Neutrophil (primary cell): Measurements from ENCODE around the gene UBE2J2.

ENCODE experiments used
- H3K27ac ChIP-seq: fragments of 200-600 bp; sonication (generic); 2 replicates; pipeline ENCODE4 v1.5.1; 2016; ENCODE audit warnings: mild to moderate bottlenecking, moderate library complexity
- H3K27me3 ChIP-seq: fragments of 200-600 bp; sonication (generic); 2 replicates; pipeline ENCODE4 v1.6.0; 2016; ENCODE audit warnings: mild to moderate bottlenecking
- H3K36me3 ChIP-seq: fragments of 200-600 bp; sonication (generic); 2 replicates; pipeline ENCODE4 v1.5.1; 2017
- H3K4me1 ChIP-seq, 2 experiments: fragments of 200-600 bp in 1 of 2; sonication (generic) in 1 of 2; 1 replicate in 1 of 2; 2 replicates in 1 of 2; pipeline versions ENCODE4 v1.5.1 to v1.6.1; 2013 to 2016; ENCODE audit warnings: low read depth in 1 of 2, low read length in 1 of 2, mild to moderate bottlenecking in 1 of 2, moderate library complexity in 1 of 2; ENCODE audit not compliant: control insufficient read depth in 1 of 2, insufficient read depth in 1 of 2
- H3K4me3 ChIP-seq, 2 experiments: fragments of 200-600 bp in 1 of 2; sonication (generic) in 1 of 2; 1 replicate in 1 of 2; 2 replicates in 1 of 2; pipeline ENCODE4 v1.5.1; 2013 to 2016; ENCODE audit warnings: low read depth in 1 of 2, low read length in 1 of 2, mild to moderate bottlenecking in 1 of 2, moderate library complexity in 1 of 2
- H3K9me3 ChIP-seq: fragments of 200-600 bp; sonication (generic); 2 replicates; pipeline ENCODE4 v1.5.1; 2016
- CTCF ChIP-seq: fragments of 200-600 bp; sonication (generic); IDR thresholded peaks from 2 replicates; pipeline ENCODE4 v1.5.1; 2016; ENCODE audit warnings: antibody characterized with exemption

The UBE2J2 gene

GRCh38 chr1:1245178-1245816 lies 28.4 kb downstream of the UBE2J2 start:
- Histone ChIP-seq H3K36me3 (no peaks in the 10 kb centered on the region), H3K9me3 (no peaks in the 10 kb centered on the region), H3K4me3 (no peak overlapping the region), H3K27me3 (peaks cover 42% of the 10 kb centered on the region), H3K27ac (no peak overlapping the region), H3K4me1 (no peaks in the 10 kb centered on the region)
- no peak for TF ChIP-seq CTCF

GRCh38 chr1:1244192-1244811 lies 29.4 kb downstream of the UBE2J2 start:
- H3K36me3 ChIP-seq: no peaks in the 10 kb centered on the region
- peaks cover 51% of the 10 kb centered on the region for H3K27me3 ChIP-seq
- H3K4me3 ChIP-seq: no peak overlapping the region
- TF ChIP-seq CTCF: no peak
- no peaks in the 10 kb centered on the region for H3K9me3 ChIP-seq
- no peak overlapping the region for H3K27ac ChIP-seq
- no peaks in the 10 kb centered on the region for H3K4me1 ChIP-seq

GRCh38 chr1:1243807-1244191 lies 29.9 kb downstream of the UBE2J2 start:
- Histone ChIP-seq H3K9me3 (no peaks in the 10 kb centered on the region), H3K27me3 (peaks cover 56% of the 10 kb centered on the region), H3K4me3 (no peak overlapping the region), H3K4me1 (no peaks in the 10 kb centered on the region), H3K27ac (no peak overlapping the region), H3K36me3 (no peaks in the 10 kb centered on the region)
- no peak for TF ChIP-seq CTCF

- peaks cover 57% of the 10 kb centered on the region for H3K27me3 ChIP-seq
- H3K36me3 ChIP-seq: no peaks in the 10 kb centered on the region
- no peak overlapping the region for H3K4me3 ChIP-seq
- H3K4me1 ChIP-seq: no peaks in the 10 kb centered on the region
- no peak overlapping the region for H3K27ac ChIP-seq
- no peak for TF ChIP-seq CTCF
- H3K9me3 ChIP-seq: no peaks in the 10 kb centered on the region
These were observed 30.4 kb downstream of the UBE2J2 start for GRCh38 chr1:1243266-1243660.

GRCh38 chr1:1242461-1243265 lies 31.0 kb downstream of the UBE2J2 start:
- Histone ChIP-seq H3K27me3 (peaks cover 57% of the 10 kb centered on the region), H3K4me1 (no peaks in the 10 kb centered on the region)

More at GRCh38 chr1:1242461-1243265, 31.0 kb downstream of the UBE2J2 start:
- no peak for TF ChIP-seq CTCF
- H3K27ac ChIP-seq: no peak overlapping the region
- H3K9me3 ChIP-seq: no peaks in the 10 kb centered on the region
- H3K36me3 ChIP-seq: no peaks in the 10 kb centered on the region
- H3K4me3 ChIP-seq: no peak overlapping the region
